ENCODE measurements around the gene ZBED1.

DNA sequence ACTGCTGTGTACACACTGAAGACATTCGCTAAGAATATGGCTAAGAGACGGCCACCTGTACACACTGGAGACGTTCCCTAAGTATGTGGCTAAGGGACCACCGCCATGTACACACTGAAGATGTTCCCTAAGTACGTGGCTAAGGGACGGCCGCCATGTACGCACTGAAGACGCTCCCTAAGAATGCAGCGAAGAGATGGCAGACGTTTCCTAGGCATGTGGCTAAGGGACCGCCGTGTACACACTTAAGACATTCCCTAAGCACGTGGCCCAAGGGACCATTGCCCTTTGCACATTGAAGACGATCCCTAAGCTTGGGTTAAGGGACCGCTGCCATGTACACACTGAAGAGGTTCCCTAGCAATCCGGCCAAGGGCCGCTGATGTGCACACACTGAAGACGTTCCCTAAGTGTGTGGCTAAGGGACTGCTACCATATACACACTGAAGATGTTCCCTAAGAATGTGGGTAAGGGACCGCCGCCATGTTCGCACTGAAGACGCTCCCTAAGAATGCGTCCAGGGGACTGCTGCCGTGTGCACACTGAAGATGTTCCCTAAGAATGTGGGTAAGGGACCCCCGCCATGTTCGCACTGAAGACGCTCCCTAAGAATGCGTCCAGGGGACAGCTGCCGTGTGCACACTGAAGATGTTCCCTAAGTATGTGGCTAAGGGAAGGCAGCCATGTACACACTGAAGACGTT lies 36.7 kb downstream of the ZBED1 start:
- TF ChIP-seq POLR2AphosphoS5 (IDR thresholded peaks at IDR 0.05; ENCODE audit: low read depth, low read length) = no peak
- TF ChIP-seq POLR2A (IDR thresholded peaks at IDR 0.05; ENCODE audit: low read depth, low read length) = no peak
- TF ChIP-seq PAX5 (IDR thresholded peaks at IDR 0.05; ENCODE audit: insufficient read depth, low read length, severe bottlenecking) = no peak
- TF ChIP-seq TAF1 (IDR thresholded peaks at IDR 0.05; ENCODE audit: low read depth, low read length) = no peak
- no peak for TF ChIP-seq SPI1 (IDR thresholded peaks at IDR 0.05; ENCODE audit: low read depth, low read length)
